ENCODE results near the gene PJA2.
"Not testable (repeated sequence)": the region's sequence is repeated elsewhere in the genome, so short reads cannot be mapped to it uniquely, and the experiment has no call there.

Gene PJA2, protein sequence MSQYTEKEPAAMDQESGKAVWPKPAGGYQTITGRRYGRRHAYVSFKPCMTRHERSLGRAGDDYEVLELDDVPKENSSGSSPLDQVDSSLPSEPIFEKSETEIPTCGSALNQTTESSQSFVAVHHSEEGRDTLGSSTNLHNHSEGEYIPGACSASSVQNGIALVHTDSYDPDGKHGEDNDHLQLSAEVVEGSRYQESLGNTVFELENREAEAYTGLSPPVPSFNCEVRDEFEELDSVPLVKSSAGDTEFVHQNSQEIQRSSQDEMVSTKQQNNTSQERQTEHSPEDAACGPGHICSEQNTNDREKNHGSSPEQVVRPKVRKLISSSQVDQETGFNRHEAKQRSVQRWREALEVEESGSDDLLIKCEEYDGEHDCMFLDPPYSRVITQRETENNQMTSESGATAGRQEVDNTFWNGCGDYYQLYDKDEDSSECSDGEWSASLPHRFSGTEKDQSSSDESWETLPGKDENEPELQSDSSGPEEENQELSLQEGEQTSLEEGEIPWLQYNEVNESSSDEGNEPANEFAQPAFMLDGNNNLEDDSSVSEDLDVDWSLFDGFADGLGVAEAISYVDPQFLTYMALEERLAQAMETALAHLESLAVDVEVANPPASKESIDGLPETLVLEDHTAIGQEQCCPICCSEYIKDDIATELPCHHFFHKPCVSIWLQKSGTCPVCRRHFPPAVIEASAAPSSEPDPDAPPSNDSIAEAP

DNA sequence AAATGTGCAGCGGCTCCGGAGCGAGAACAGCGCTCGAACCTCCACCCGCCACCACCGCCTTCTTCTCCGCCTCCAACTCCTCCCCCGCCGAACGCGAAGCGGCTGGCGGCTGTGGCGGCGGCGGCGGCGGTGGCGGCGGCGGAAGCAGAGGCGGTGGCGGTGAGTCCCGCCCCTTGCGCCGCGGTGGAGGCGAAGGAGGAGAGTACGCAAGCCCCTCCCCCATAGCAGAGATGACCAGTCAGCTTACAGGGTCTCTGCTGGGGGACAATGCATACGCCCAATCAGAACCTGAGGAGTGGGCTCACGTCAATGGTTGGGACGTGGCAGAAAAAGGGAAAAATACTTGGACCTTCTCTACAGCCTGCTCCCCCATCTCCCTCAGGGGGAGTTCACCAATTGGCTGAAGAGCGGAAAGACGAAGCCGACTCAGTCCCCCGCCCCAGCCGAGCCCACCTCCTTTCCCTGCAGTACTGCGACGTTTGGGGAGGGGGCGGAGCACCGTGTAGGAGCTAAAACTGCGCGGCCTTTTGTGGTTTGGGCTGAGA, at the start of gene PJA2:
Gene PJA2 (minus strand): TSS at position 131 of the 545 bp plus-strand sequence. CDS start 26,541 bp downstream, outside the sequence.
- peak; percentile 86 for DNase-seq (ENCODE audit: extremely low spot score, insufficient read length, low read depth)
- FAIRE-seq: peak; percentile 99

DNA sequence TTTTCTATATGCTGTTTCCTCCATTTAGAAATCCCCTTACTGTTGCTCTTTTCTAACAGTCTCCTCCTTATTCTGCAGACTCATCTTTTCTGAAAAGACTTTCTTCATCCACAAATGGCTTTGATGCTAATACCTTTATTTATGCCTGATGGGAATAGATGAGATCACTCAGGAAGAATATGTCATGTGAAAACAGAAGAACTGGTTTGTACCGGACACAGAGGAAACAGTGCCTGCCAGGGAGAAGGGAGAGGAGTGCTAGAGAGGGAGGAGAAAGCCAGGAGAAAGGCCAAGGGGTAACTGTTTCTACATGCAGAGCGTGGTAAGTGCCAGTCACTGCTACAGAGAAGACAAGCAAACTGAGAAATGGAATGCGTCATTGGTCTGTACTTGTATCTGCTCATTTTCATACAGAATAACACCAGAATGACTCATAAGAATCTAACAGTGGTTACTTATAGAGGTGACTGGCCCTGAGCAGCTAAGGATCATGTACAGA, 45.9 kb upstream of the PJA2 start:
- no peak for DNase-seq (ENCODE audit: extremely low spot score, insufficient read length, low read depth)
- peak; percentile 60 for FAIRE-seq

DNA sequence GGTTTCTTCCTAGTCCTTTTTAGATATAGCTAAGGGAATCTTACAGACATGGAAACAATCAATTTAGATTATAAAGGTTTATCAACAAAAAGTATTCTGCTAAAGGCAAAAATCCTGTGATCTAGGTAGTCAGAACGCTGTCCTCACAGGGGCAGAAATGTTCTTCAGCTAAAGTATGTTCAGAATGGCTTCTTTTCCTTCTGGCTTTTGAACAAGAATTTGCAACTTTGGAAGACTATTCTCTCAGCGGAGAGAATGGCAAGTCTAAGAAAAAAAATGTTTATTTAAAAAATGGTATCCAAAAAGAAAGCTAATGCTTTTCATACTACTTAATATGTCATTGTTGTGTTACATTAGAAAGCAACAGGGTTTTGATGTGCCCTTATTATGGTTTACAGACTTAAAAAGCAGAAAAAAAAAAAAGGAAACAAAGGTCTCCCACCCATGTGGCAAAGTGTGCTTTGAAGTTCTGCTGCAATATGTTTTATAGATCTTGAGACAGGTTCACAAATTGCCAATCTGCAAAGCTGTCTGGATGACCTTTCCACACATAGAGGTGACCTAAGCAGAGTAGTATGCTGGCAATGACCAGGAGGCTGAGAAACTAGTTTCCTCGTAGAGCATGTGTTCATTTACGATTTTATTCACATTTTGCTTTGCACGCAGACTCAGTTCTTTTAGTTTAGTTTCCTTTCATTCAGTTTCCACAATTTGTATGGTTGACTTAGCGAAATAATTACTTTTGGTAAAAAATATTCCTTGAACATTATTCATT, 45.1 kb upstream of the PJA2 start:
- no peak for FAIRE-seq
- no peak for DNase-seq (ENCODE audit: extremely low spot score, insufficient read length, low read depth)

DNA sequence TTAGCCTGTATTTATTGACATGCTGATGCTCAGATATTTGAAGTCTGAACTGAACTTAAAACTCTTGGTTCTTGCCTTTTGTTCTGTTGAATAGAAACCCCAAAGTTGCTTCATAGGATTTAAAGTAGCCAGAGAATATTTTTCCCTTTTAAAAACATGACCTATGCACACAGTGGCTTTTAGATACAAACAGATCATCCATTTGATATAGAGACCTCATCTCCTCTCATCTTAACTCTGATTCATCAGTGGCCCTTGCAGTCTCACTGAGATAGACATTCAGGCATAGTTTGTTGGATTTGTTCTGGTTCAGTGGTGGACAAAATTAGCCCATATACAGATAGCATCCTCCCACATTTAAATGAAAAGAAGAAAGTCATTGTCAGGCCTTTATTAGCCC, 43.5 kb upstream of the PJA2 start:
- FAIRE-seq (peak; percentile 21), DNase-seq (ENCODE audit: extremely low spot score, insufficient read length, low read depth) (no peak)

DNA sequence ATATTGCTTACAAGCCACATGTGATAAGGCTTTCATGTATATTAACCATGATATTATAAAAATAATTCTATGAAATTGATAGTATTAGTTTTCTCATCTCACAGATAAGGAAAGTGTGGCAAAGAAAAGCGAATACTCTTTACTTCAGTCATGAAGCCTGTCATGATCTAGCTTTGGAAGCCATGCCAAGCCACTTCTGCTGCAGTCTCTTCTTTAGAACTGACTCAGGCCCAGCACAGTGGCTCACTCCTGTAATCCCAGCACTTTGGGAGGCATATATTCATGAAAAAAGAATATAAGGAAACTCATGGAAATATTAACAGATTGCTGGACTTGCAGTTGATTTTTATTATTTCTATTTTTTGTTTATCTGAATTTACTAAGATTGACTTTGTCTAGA, 42.9 kb upstream of the PJA2 start:
- FAIRE-seq: no peak
- no peak for DNase-seq (ENCODE audit: extremely low spot score, insufficient read length, low read depth)

DNA sequence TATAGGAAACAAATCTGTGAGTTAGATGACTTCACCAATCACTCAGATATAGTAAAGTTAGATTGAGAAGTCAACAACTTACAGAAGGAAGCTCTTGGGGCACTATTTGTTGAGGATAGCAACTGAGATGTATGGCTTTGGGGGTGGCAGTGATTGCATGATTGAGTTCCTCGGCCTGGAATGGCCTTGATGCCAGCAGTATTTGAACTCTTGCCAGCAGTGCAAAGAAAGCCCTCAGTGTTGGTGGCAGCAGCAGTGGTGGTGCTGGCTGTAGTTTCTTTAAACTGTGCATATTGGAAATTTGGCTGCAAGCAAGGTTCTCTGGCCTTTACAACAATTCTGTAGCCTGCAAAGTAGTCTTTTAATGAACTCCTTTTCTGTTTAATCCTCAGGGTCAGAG, 41.4 kb upstream of the PJA2 start:
- DNase-seq (ENCODE audit: extremely low spot score, insufficient read length, low read depth) (no peak), FAIRE-seq (no peak)

DNA sequence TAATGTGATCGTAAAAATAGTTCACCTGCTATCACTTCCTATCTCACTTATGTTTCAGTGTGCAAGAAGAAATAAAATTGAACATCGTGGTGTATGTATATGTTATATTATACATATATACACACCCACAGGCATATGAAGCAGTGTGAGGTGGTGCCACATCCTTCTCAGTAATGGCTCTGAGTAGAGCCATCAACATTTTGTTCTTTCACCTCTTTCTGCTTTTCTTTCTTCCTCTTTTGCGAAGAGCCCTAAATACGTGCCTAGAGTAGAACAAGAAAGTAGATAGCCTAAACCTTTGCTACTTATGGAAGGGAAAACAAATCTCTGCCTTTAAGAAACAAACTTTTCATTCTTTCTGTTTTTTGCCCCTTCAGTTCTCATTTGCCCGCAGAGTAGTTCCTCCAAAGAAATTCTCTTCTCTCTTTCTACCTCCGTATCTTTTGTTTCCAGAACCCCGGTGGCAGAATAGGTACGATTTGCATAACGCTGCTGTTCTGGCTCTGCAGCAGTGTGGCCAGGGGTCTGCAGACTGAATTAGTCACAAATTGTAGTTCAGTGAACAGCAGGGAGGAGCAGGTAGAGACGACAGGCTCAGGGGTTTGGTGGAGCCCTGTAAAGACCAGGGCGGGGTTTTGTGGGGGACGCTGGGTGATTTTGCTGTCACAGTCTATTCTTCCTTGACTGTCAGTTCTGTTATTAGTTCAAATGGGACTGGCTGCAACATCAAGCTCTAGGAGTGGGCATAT, 40.5 kb upstream of the PJA2 start:
- FAIRE-seq (no peak), DNase-seq (ENCODE audit: extremely low spot score, insufficient read length, low read depth) (no peak)

DNA sequence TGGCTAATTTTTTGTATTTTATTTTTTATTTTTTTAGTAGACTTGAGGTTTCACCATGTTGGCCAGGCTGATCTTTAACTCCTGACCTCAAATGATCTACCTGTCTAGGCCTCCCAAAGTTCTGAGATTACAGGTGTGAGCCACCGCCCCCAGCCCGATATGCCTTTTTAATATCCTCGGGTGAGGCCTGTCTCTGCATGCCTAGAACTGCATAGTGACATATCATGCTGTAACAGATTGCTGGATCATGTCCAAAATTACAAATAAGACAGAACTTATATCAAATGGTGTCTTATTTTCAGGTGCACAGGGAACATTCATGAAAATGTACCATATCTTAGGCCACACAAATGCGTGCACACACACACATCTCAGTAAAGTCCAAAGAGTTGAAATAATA, 39.1 kb upstream of the PJA2 start:
- FAIRE-seq (no peak), DNase-seq (ENCODE audit: extremely low spot score, insufficient read length, low read depth) (no peak)

DNA sequence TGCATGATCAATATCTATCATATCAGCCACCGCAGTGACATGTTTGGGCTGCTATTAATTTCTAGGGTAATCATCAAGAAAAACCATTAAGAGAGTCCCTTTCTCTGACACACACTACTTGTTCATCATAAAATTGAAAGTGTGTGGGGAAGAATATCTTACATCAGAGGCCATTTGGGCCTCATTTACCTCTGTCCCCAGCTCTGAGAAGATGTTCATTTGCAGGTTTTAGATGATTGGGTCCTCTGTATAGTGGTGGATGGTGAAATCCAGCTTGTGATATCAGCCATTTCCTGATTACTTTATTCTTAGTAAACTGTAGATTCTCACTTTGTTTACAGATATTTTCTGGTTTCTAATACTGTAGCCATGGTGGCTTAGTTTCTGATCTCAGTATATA, 29.8 kb upstream of the PJA2 start:
- FAIRE-seq: no peak
- no peak for DNase-seq (ENCODE audit: extremely low spot score, insufficient read length, low read depth)

DNA sequence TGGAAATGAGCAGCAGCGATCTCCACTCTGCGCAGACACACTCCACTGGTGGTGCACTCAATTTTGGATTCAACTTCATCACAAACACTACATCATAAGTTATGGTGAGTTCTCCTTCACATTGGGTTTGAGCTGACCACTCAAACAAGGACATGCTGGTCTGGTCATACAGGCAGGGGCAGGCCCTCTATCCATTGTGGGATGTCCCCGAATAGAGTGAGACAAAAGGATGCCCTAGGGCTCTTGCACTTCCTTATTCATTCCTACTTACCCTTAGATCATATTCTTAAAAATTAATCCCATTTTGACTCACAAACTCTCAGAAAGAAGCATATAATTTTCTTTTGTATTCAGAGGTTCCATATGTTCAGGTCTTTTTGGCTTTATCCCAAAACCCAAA, 16.3 kb upstream of the PJA2 start:
- DNase-seq (ENCODE audit: extremely low spot score, insufficient read length, low read depth) (no peak), FAIRE-seq (no peak)

DNA sequence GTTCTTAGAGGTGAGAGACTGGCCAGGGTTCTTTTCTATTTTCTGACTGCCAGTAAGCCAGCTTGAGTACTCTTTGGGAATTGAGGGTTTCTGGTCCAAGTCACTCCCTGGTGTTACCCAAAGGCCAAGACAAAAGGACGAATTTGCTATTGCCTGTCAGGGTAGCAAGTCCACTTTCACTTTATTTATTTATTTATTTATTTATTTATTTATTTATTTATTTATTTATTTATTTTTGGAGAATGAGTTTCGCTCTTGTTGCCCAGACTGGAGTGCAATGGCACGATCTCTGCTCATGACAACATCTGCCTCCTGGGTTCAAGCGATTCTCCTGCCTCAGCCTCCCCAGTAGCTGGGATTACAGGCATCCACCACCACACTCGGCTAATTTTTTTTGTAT, 15.7 kb upstream of the PJA2 start:
- not testable (repeated sequence) for DNase-seq (ENCODE audit: extremely low spot score, insufficient read length, low read depth); FAIRE-seq

DNA sequence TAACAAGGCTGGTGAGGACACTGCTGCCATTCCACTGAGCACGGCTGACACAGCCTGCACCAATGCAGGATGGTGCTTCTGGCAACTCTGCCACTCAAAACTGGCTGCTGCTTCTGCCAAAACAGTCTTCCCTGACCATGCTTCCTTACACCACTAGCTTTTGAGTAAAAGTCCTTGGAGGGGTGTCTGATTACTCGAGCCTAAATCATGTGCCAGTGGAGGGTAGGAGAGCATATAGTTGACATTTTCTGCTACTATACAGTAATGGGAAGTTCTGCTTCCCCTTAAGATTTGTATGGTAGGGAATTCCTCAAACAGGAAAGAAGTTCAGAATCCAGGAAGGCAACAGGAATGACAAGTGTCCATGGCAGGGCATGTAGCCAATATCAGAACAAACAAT, 12.2 kb upstream of the PJA2 start:
- no peak for FAIRE-seq
- DNase-seq (ENCODE audit: extremely low spot score, insufficient read length, low read depth): no peak

DNA sequence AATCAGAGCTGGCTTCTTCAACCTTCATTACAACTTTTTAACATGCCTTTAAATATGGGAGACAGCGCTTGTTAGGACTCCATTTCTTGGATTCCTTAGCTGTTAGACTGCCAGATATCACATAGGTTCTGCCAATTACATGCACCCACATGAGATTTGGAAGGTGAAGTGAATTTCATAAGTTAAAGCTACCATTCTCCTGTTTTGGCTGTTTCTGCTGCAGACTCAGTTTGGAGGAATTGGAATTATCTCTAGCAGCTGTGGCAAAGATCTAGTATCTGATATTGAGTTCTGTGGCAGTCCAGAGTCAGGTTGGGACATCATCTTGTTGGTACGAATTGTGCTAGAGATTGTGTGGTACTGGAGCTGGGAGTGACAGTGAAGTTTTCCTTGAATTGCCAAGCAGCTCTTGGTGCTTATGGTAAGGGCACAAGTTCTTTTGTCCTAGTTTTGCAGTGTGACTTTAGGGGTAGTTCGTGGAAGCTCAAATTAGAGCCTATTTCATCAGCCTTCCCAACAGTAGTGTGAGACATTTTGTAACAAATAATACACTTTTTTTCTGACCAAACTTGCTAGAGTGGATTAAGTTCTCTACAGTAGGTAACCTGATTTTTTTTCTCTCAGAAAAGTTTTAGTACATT, 9.1 kb upstream of the PJA2 start:
- no peak for FAIRE-seq
- no peak for DNase-seq (ENCODE audit: extremely low spot score, insufficient read length, low read depth)

DNA sequence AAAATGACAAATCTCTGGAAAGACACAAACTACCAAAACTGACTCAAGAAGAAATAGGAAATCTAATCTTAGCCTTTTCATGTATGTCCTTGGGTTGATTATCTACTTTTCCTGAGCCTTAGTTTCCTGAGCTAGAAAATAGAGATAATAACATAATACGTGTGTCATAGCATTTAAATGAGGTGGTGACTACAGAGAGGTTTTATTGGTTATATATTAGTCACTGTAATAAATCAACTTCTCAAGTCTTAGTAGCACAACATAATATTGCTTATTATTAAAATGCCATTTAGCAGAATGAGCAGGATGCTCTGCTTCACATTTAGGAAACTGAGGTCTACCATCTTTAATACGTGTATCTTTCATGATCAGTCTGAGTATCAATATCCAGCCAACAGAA, 7.1 kb upstream of the PJA2 start:
- FAIRE-seq (no peak), DNase-seq (ENCODE audit: extremely low spot score, insufficient read length, low read depth) (no peak)

DNA sequence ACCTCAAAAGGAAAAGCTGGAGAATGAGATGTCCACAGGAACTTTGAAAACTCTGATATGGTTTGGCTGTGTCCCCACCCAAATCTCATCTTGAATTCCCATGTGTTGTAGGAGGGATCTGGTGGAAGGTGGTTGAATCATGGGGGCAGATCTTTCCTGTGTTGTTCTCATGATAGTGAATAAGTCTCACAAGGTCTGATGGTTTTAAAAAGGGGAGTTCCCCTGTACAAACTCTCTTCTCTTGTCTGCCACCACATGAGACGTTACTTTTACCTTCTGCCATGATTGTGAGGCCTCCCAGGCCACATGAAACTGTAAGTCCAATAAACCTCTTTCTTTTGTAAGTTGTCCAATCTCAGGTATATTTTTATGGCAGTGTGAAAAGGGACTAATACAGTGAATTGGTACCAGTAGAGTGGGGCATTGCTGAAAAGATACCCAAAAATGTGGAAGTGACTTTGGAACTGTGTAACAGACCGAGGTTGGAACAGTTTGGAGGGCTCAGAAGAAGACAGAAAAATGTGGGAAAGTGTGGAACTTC, 4.2 kb upstream of the PJA2 start:
- FAIRE-seq; DNase-seq (ENCODE audit: extremely low spot score, insufficient read length, low read depth): not testable (repeated sequence)

DNA sequence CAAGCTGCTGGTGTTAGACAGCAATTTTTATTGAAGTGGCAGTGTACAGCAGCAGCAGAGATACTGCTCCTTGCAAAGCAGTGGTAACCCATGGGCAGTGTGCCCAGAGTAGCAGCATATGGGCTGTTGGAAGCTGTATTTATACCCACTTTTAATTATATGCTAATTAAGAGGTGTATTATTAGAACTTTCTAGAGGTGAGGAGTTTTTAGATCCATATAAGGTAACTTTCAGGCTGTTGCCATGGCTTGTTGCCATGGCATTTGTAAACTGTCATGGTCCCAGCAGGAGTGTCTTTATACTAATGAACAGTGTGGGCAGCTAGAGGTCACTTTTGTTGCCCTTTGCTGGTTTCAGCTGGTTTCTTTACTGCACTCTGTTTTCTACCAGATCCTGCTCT, 3.7 kb upstream of the PJA2 start:
- FAIRE-seq (no peak), DNase-seq (ENCODE audit: extremely low spot score, insufficient read length, low read depth) (no peak)

DNA sequence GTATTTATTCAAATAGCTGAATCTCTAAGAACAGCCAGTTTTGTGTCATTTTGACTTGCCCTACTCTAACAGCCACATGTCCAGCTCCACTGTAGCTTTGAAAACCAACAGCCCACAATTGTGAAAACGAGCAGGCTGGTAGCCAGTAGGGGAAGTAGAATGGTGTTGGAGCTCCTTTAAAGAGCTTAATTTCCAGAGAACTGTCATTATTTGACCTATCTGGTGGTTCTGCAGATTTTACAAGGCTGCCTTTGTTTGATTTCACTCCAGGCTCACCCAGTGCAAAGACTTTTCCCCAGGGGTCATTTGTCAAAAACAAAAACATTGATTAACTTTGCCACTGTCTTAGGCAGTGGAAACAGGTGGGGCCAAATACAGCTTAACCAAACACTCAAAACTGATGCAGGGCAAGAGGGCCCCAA, 3.2 kb upstream of the PJA2 start:
- no peak for DNase-seq (ENCODE audit: extremely low spot score, insufficient read length, low read depth)
- FAIRE-seq: no peak

DNA sequence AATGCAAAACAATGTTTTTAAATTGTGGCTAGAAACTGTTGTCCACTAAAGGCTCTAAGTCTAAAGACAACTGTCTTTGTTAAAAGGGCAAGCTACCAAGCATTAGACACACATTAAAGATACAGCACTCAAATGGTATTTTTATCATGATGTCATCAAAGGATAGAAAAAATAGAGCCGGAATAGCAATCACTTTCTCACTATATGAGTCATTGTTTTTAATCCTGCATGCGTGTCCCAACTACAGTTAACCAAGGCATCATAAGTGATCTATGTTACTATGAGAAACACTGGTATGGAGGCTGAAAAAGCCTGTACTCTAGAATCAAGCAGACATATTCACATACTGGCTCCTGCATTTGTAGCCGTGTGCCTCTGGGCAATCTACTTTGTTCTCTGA, 1.9 kb upstream of the PJA2 start:
- no peak for DNase-seq (ENCODE audit: extremely low spot score, insufficient read length, low read depth)
- no peak for FAIRE-seq

DNA sequence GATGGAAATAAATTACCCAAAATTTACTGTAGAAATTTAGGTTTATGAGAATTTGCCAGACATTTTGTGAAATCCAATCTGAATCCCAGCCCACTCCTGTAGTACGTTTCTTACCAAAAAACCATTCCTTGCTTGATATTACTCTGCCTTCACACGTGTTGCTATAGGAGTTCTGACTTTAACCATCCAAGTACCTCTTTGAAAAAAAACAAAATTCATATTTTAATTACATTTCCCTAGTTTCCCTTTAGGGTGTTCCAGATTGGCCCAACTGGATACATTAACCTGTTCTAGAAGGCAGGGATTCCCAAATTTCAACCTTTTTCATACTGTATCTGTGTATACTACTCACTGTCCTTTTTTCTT, 1.4 kb upstream of the PJA2 start:
- FAIRE-seq (no peak), DNase-seq (ENCODE audit: extremely low spot score, insufficient read length, low read depth) (no peak)
